ENCODE results near the gene ATIC. TPM values are rescaled to one million over a fixed set of nuclear protein-coding genes. Genes with fewer than 3 reads are reported as not detected.
"Not testable (repeated sequence)": the region's sequence is repeated elsewhere in the genome, so short reads cannot be mapped to it uniquely, and the experiment has no call there.

The ATIC gene
- polyA plus RNA-seq, 3 donors = 20.8 to 32.3 (median 21.6) TPM

DNA sequence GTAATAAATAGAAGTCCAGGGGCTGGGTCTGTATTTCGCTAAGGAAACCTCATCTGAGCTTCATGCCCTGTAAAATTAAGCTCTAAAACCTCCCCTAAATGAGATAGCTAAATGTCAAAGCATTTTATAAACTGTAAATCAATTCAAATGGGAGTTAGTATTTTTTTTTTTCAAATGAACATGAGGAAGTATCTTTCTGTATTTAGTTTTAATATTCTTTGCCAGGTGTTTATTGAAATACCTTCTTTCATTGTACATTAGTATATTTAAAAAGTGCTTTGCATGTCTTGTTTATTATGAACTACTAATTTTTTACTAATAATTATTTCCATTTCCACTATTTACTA is 47.7 kb downstream of the ATIC start:
- no peak overlapping the region for H3K4me3 Mint-ChIP-seq
- H3K27ac Mint-ChIP-seq = no peak overlapping the region
- no peak overlapping the region for H3K4me3 ChIP-seq (replicated peaks in 1 of 3; ENCODE audit: low read depth in 2 of 3, low read length in 3 of 3)
- H3K27me3 ChIP-seq (ENCODE audit: control insufficient read depth in 2 of 2, insufficient read depth in 2 of 2, low read length in 2 of 2) = no peaks in the 10 kb centered on the region
- H4K20me1 ChIP-seq (ENCODE audit: insufficient read depth, low read length) = no peaks in the 10 kb centered on the region
- no peaks in the 10 kb centered on the region for H3K27me3 Mint-ChIP-seq (ENCODE audit: low read depth in 3 of 3)
- H3K79me2 ChIP-seq (ENCODE audit: insufficient read depth, low read length) = no peaks in the 10 kb centered on the region
- TF ChIP-seq, protein P1, sequence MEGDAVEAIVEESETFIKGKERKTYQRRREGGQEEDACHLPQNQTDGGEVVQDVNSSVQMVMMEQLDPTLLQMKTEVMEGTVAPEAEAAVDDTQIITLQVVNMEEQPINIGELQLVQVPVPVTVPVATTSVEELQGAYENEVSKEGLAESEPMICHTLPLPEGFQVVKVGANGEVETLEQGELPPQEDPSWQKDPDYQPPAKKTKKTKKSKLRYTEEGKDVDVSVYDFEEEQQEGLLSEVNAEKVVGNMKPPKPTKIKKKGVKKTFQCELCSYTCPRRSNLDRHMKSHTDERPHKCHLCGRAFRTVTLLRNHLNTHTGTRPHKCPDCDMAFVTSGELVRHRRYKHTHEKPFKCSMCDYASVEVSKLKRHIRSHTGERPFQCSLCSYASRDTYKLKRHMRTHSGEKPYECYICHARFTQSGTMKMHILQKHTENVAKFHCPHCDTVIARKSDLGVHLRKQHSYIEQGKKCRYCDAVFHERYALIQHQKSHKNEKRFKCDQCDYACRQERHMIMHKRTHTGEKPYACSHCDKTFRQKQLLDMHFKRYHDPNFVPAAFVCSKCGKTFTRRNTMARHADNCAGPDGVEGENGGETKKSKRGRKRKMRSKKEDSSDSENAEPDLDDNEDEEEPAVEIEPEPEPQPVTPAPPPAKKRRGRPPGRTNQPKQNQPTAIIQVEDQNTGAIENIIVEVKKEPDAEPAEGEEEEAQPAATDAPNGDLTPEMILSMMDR (IDR thresholded peaks at IDR 0.05) = no peak
- intact Hi-C loops (cut with micrococcal nuclease) = no loop called here
- H3K27ac ChIP-seq (ENCODE audit: low read depth in 1 of 2, low read length in 2 of 2) = no peak overlapping the region
- WGBS (ENCODE audit: insufficient coverage) = no CpG with 5 or more reads among the region's 1 CpG
- H3K9me3 Mint-ChIP-seq = no peaks in the 10 kb centered on the region
- no peak overlapping the region for H3K4me2 ChIP-seq (replicated peaks; ENCODE audit: extremely low read depth, low read length, poor library complexity, severe bottlenecking)
- DNase-seq = no peak
- H3K9ac ChIP-seq (ENCODE audit: insufficient read depth, low read length, poor library complexity, severe bottlenecking) = no peak overlapping the region
- no peak overlapping the region for H2AFZ ChIP-seq (ENCODE audit: insufficient read depth, low read depth, low read length, poor library complexity, severe bottlenecking)
- no peaks in the 10 kb centered on the region for H3K36me3 ChIP-seq (replicated peaks in 1 of 2; ENCODE audit: control insufficient read depth in 1 of 2, insufficient read depth in 2 of 2, low read length in 2 of 2)
- no peaks in the 10 kb centered on the region for H3K9me3 ChIP-seq (replicated peaks in 1 of 2; ENCODE audit: control insufficient read depth in 1 of 2, insufficient read depth in 1 of 2, low read length in 2 of 2)
- H3K4me1 ChIP-seq (ENCODE audit: control insufficient read depth in 1 of 2, insufficient read depth in 2 of 2, low read length in 2 of 2) = no peaks in the 10 kb centered on the region
- H3K4me1 Mint-ChIP-seq = no peaks in the 10 kb centered on the region
- peaks cover 0 to 19% of the 10 kb centered on the region in 2 donors for H3K36me3 Mint-ChIP-seq

DNA sequence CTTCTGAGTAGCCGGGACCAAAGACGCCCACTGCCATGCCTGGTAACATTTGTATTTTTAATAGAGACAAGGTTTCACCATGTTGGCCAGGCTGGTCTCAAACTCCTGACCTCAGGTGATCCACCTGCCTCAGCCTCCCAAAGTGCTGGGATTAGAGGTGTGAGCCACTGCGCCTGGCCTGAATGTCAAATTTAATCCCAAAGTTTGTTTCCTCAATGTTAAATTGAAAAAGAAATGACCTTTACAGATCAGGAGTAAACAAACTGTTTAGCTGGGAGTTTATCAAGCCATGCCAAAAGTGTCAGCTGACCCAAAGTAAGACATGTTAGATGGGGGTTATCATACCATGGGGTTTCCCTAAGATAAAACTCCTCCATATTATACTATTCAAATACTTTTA is 48.2 kb downstream of the ATIC start:
- H3K27ac ChIP-seq (ENCODE audit: low read depth in 1 of 2, low read length in 2 of 2); DNase-seq; H3K4me3 Mint-ChIP-seq; H3K9me3 ChIP-seq (replicated peaks in 1 of 2; ENCODE audit: control insufficient read depth in 1 of 2, insufficient read depth in 1 of 2, low read length in 2 of 2); H4K20me1 ChIP-seq (ENCODE audit: insufficient read depth, low read length); H3K36me3 ChIP-seq (replicated peaks in 1 of 2; ENCODE audit: control insufficient read depth in 1 of 2, insufficient read depth in 2 of 2, low read length in 2 of 2); H3K4me1 ChIP-seq (ENCODE audit: control insufficient read depth in 1 of 2, insufficient read depth in 2 of 2, low read length in 2 of 2); H3K27me3 ChIP-seq (ENCODE audit: control insufficient read depth in 2 of 2, insufficient read depth in 2 of 2, low read length in 2 of 2); H3K27me3 Mint-ChIP-seq (ENCODE audit: low read depth in 3 of 3); H3K79me2 ChIP-seq (ENCODE audit: insufficient read depth, low read length); H2AFZ ChIP-seq (ENCODE audit: insufficient read depth, low read depth, low read length, poor library complexity, severe bottlenecking); H3K4me3 ChIP-seq (replicated peaks in 1 of 3; ENCODE audit: low read depth in 2 of 3, low read length in 3 of 3); H3K4me1 Mint-ChIP-seq; H3K4me2 ChIP-seq (replicated peaks; ENCODE audit: extremely low read depth, low read length, poor library complexity, severe bottlenecking); H3K27ac Mint-ChIP-seq; H3K9me3 Mint-ChIP-seq; H3K9ac ChIP-seq (ENCODE audit: insufficient read depth, low read length, poor library complexity, severe bottlenecking); intact Hi-C loops (cut with micrococcal nuclease): not testable (repeated sequence)
- peaks cover 0 to 19% of the 10 kb centered on the region in 2 donors for H3K36me3 Mint-ChIP-seq
- 100% methylated on average over 2 of the region's 3 CpGs for WGBS (ENCODE audit: insufficient coverage)
